Nephron progenitor cell (in vitro differentiated cells): Measurements from ENCODE around the gene IFNAR2.

Source experiments
- DNase-seq: peaks from one replicate; pipeline ENCODE4 v3.0.0; 2021
- H3K27ac Mint-ChIP-seq: 2 replicates; pipeline ENCODE4 v1.8.0; 2021; ENCODE audit warnings: mild to moderate bottlenecking, moderate library complexity, mixed read lengths
- H3K27me3 Mint-ChIP-seq: 2 replicates; pipeline ENCODE4 v1.8.0; 2021; ENCODE audit warnings: mild to moderate bottlenecking, low read depth, mixed read lengths; ENCODE audit not compliant: poor library complexity
- H3K36me3 Mint-ChIP-seq: 2 replicates; pipeline ENCODE4 v1.8.0; 2021; ENCODE audit warnings: low read depth, mixed read lengths
- H3K4me1 Mint-ChIP-seq: 2 replicates; pipeline ENCODE4 v1.8.0; 2021; ENCODE audit warnings: mixed read lengths
- H3K4me3 Mint-ChIP-seq: 2 replicates; pipeline ENCODE4 v1.8.0; 2021; ENCODE audit warnings: mild to moderate bottlenecking, moderate library complexity, mixed read lengths
- H3K9me3 Mint-ChIP-seq: 2 replicates; pipeline ENCODE4 v1.8.0; 2021; ENCODE audit warnings: mild to moderate bottlenecking, moderate library complexity, mixed read lengths
- CTCF ChIP-seq: fragments of 200-600 bp; sonication (generic); IDR thresholded peaks from 2 replicates; pipeline ENCODE4 v1.5.0; 2021; ENCODE audit warnings: antibody characterized with exemption

Gene IFNAR2

GRCh38 chr21:33244082-33244778, 14.5 kb downstream of the IFNAR2 start:
- DNase-seq: no peak
- H3K36me3 Mint-ChIP-seq: peaks cover 73% of the 10 kb centered on the region
- H3K9me3 Mint-ChIP-seq: peaks cover 11% of the 10 kb centered on the region
- H3K4me3 Mint-ChIP-seq: no peak overlapping the region
- peak overlapping the region; percentile 69 for H3K27ac Mint-ChIP-seq
- peaks cover 3% of the 10 kb centered on the region for H3K27me3 Mint-ChIP-seq
- peaks cover 4% of the 10 kb centered on the region for H3K4me1 Mint-ChIP-seq
- TF ChIP-seq CTCF: no peak

- Mint-ChIP-seq H3K9me3 (peaks cover 9% of the 10 kb centered on the region), H3K27me3 (peaks cover 3% of the 10 kb centered on the region), H3K27ac (peak overlapping the region; percentile 12), H3K4me1 (peaks cover 4% of the 10 kb centered on the region), H3K36me3 (peaks cover 73% of the 10 kb centered on the region), H3K4me3 (no peak overlapping the region)
- no peak for DNase-seq
- no peak for TF ChIP-seq CTCF
Measured at GRCh38 chr21:33244779-33245105, 15.0 kb downstream of the IFNAR2 start.

- DNase-seq: no peak
- Mint-ChIP-seq H3K27me3 (peaks cover 3% of the 10 kb centered on the region), H3K36me3 (peaks cover 70% of the 10 kb centered on the region), H3K9me3 (peaks cover 4% of the 10 kb centered on the region), H3K4me1 (peaks cover 4% of the 10 kb centered on the region), H3K4me3 (no peak overlapping the region), H3K27ac (peak overlapping the region; percentile 13)
- TF ChIP-seq CTCF: no peak
Measured at GRCh38 chr21:33245289-33245918, 15.7 kb downstream of the IFNAR2 start.

- Mint-ChIP-seq H3K4me3 (no peak overlapping the region), H3K27me3 (peaks cover 3% of the 10 kb centered on the region), H3K36me3 (peaks cover 71% of the 10 kb centered on the region), H3K4me1 (peaks cover 4% of the 10 kb centered on the region), H3K27ac (no peak overlapping the region), H3K9me3 (peaks cover 4% of the 10 kb centered on the region)
- no peak for DNase-seq
- no peak for TF ChIP-seq CTCF
Measured at GRCh38 chr21:33246506-33246905, 16.8 kb downstream of the IFNAR2 start.

GRCh38 chr21:33246963-33247362, 17.2 kb downstream of the IFNAR2 start:
- Mint-ChIP-seq H3K9me3 (peaks cover 4% of the 10 kb centered on the region), H3K27ac (no peak overlapping the region), H3K36me3 (peaks cover 67% of the 10 kb centered on the region), H3K4me3 (no peak overlapping the region), H3K4me1 (peaks cover 4% of the 10 kb centered on the region), H3K27me3 (peaks cover 3% of the 10 kb centered on the region)
- no peak for DNase-seq
- no peak for TF ChIP-seq CTCF

GRCh38 chr21:33247599-33247998, 17.9 kb downstream of the IFNAR2 start:
- Mint-ChIP-seq H3K4me1 (peaks cover 4% of the 10 kb centered on the region), H3K9me3 (no peaks in the 10 kb centered on the region), H3K27me3 (peaks cover 3% of the 10 kb centered on the region), H3K27ac (no peak overlapping the region), H3K4me3 (no peak overlapping the region), H3K36me3 (peaks cover 65% of the 10 kb centered on the region)
- no peak for DNase-seq
- TF ChIP-seq CTCF: no peak
